GM11168 (cell line): ENCODE data around the gene TAF5L.

Experiments used
- in situ Hi-C: fragments of 300-500 bp; cut with MboI; formaldehyde crosslinking; loops from one replicate; pipeline ENCODE4 v1.12.0; 2022; ENCODE audit warnings: low sequenced_read_pairs; ENCODE audit not compliant: unreplicated experiment

Gene TAF5L

DNA sequence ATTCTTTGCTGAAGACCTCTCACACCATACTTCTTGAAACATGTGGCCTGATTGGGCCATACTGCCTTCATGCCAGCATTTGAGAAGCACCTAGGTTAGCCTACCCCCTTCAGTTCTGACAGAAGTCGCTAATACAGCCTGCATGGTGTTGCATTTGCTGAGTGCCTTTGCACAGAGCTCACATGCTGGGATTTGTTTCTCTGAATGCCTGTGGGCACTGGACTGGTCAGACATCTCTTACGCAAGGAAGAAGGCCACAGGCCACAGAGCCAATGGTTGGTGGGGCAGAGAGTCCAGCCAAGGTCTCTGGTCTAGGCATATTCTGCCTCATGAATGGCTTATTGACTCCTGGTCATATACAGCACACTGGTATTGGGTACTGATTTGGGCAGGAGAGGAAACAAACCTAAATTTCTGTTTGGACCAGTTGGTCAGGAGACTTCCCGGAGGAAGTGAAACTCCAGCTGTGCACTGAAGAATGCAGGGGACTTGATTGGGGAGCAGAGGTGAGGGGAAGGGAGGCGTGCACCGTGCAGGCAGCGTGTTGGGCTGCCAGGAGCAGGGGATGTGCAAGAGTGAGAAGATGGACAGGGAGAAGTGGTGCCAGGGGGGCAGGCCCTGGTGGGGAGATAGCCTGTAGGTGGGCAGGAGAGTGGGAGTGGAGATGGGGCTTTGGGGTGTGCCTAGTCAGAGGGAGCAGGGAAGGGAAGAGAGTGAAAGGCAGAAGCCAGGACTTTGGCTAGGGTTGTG, 18.2 kb upstream of the TAF5L start:
- in situ Hi-C loops: no loop called here

- in situ Hi-C loops: no loop called here
Measured at GRCh38 chr1:229642970-229643369, 17.0 kb upstream of the TAF5L start.

DNA sequence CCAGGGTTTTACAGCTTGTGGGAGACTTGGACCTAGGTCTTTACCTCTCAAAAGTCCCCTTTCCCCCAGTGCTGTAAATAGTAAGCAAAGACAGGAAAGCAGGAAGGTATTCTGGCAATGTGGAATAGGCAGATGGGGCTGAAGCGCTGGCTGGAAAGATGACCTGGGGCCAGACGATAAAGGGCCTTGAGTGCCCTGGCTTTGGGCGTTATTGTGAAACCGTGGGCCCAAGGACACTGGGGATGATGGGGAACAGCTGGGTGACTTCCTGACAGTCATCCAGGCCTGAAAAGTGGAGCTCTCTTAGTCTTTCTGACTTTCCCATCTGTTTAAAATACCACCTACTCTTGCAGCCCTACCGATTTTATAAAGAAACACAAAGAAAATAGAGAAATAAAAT, 16.5 kb upstream of the TAF5L start:
- in situ Hi-C loops: no loop called here

GRCh38 chr1:229641306-229641705, 15.4 kb upstream of the TAF5L start:
- in situ Hi-C loops: no loop called here

- in situ Hi-C loops: no loop called here
Measured at GRCh38 chr1:229640455-229640854, 14.5 kb upstream of the TAF5L start.

DNA sequence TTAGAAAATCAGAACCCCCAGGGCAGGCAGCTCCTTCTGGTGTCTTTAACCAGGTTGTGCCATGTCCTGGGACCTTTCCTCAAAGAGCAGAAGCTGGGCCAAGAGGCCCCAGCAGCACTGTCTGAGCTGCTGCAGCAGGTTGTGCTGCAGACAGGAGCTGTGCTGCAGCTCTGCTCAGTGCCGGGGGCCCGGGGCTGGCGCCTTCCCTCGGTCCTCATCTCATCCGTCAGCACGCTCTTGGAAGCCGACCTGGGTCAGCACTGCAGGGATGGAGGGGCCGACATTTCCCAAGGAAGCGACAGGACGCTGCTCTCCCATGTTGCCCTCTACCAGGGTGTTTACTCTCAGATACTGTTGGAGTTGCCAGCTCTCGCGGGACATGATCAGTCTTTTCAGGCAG, 11.8 kb upstream of the TAF5L start:
- in situ Hi-C loops: no loop called here

GRCh38 chr1:229636042-229636441, 10.1 kb upstream of the TAF5L start:
- in situ Hi-C loops: no loop called here

DNA sequence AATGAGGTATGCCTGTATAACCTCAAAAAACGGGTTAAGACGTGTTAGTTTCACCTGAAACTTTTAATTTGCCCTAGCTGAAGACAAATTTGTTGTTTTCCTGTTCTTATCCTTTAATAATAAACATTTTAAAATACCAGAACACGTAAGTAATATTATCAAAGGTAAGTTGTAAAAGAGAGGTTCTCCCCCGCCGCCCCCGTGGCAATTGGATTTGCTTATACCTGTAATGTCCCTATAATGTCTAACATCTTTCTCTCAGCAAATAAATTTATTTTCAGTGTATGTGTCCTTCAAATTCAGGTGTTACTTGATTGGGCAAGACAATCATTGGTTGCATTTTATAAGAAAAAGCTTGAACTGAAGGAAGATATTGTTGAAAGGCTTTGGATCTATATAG, 6.0 kb upstream of the TAF5L start:
- in situ Hi-C loops: no loop called here

DNA sequence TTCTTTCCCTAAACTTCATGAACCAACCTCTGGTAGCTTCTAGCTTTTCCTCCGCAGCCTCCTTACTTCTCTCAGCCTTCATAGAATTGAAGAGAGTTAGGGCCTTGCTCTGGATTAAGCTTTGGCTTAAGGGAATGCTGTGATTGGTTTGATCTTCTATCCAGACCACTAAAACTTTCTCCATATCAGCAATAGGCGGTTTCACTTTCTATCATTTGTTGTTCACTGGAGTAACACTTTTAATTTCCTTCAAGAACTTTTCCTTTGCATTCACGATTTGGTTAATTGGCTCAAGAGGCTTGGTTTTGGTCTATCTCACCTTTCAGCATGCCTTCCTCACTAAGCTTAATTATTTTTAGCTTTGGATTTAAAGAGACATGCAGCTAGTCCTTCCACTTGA, 5.2 kb upstream of the TAF5L start:
- in situ Hi-C loops: no loop called here

GRCh38 chr1:229629261-229629660, 3.3 kb upstream of the TAF5L start:
- in situ Hi-C loops: loop anchor here (10.0 kb wide), 1 partner anchor 64 kb away; no protein-coding TSS in a partner anchor

DNA sequence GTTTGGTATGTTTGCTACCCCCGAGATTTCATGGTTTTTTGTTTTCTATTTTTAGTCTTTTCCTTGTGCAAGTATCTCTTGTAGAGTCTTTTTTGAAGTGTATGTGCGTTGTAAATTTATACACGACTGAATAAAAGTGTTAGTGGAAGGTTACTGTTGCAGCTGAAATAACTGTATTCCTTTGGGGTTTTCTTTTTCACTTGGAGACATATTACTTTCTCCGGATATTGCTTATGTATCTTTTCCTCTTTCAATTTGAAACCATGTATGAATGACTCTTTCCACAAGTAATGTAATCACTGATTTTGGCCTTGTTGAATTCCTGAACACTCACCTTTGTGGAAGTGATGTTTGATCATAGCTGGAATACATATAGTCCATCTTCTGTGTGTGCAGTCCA, 1.1 kb upstream of the TAF5L start:
- in situ Hi-C loops: loop anchor here (10.0 kb wide), 1 partner anchor 62 kb away; no protein-coding TSS in a partner anchor

DNA sequence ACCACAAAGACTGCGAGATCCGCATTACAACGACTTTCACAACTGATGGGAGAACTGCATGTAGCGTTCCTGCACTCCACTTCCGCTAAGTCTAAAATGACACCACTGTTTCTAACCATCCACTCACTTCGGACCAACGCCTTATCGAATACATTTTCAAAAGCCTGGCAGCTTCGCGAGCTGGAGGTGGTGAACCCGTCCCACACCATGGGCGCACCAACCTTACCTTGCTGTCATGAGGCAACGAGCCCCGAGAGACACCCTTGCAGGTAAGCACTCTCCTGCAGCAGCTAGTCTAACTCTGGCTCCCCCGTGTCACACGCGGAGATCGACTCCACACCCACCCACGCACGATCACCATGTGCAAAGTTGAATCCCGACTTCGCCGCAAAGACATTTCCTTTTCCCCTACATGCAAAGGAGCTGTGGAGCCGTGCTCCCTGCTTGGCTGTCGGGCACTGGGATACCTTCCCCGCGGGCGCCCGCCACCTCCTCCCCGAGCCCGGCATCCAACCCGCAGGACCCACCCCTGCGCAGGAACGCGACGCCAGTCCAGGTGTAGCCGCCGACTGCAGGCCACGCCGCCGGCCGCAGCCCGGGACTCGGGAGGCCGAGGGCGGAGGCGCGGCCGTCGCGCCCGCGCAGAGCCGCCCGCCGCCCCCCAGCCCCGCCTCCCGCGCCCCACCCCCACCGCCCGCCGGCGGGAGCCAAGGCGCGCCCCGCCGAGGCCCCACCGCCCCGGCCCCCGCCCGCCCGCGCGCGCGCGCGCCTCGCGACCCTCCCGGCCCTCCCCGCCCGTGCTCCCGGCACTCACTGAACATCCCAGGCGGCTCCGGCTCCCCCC, 629 bp downstream of the TAF5L start:
- in situ Hi-C loops: loop anchor here (10.0 kb wide), 1 partner anchor 60 kb away; no protein-coding TSS in a partner anchor

- in situ Hi-C loops: loop anchor here (10.0 kb wide), 1 partner anchor 60 kb away; no protein-coding TSS in a partner anchor
Measured at GRCh38 chr1:229624521-229625070, 1.3 kb downstream of the TAF5L start.

GRCh38 chr1:229623838-229624237, 2.1 kb downstream of the TAF5L start:
- in situ Hi-C loops: loop anchor here (10.0 kb wide), 1 partner anchor 59 kb away; no protein-coding TSS in a partner anchor

- in situ Hi-C loops: loop anchor here (10.0 kb wide), 1 partner anchor 58 kb away; no protein-coding TSS in a partner anchor
Measured at GRCh38 chr1:229623225-229623624, 2.7 kb downstream of the TAF5L start.

GRCh38 chr1:229622641-229623120, 3.2 kb downstream of the TAF5L start:
- in situ Hi-C loops: loop anchor here (10.0 kb wide), 1 partner anchor 58 kb away; no protein-coding TSS in a partner anchor

- in situ Hi-C loops: loop anchor here (10.0 kb wide), 1 partner anchor 57 kb away; no protein-coding TSS in a partner anchor
Measured at GRCh38 chr1:229621663-229622062, 4.3 kb downstream of the TAF5L start.

DNA sequence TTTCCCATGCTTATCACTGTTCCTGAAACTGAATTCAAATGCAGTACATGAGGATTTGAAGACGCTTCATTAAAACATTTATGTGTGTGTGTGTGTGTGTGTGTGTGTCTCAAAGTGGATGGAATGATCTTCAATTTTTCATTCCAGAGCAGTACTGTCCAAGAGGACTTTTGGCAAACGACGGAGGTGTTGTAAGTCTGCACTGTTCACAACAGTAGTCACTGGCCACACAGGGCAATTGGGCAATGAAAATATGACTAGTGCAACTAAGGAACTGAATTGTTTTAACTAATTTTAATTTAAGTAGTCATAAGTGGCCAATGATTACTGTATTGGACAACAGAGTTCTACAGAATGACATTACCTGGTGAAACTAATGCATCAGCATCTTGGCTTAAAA, 5.0 kb downstream of the TAF5L start:
- in situ Hi-C loops: loop anchor here (10.0 kb wide), 1 partner anchor 56 kb away; no protein-coding TSS in a partner anchor

GRCh38 chr1:229619614-229620013, 6.3 kb downstream of the TAF5L start:
- in situ Hi-C loops: loop anchor here (10.0 kb wide), 1 partner anchor 55 kb away; no protein-coding TSS in a partner anchor

DNA sequence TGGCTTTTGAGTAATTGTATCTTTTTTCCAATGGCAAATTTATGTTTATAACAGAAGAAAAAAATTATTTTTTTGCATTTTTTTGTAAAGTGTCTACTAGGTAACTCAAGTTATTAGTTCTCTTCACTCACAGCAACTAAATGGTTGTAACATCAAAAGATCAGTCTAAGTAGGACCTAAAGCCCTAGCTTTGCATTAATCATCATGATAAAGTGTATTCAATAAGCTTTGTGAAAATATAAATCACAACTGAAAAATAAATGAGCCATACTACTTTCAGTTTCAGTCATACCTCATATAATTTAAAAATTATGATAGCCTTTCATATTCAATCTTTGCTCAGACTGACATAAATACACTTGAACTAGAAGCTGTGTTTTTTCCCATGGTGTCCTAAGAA, 6.9 kb downstream of the TAF5L start:
- in situ Hi-C loops: no loop called here
